HG02852 (cell line): ENCODE results near the gene LRP2BP.
A peak's percentile ranks its signal among the peaks of the same experiment; 100 is the strongest.

Source experiments
- ATAC-seq: cut with Tn5 transposase; IDR thresholded peaks from one replicate; pipeline ENCODE4 v1.9.1; 2021; ENCODE audit warnings: mild to moderate bottlenecking, moderate library complexity; ENCODE audit not compliant: unreplicated experiment

Gene LRP2BP

DNA sequence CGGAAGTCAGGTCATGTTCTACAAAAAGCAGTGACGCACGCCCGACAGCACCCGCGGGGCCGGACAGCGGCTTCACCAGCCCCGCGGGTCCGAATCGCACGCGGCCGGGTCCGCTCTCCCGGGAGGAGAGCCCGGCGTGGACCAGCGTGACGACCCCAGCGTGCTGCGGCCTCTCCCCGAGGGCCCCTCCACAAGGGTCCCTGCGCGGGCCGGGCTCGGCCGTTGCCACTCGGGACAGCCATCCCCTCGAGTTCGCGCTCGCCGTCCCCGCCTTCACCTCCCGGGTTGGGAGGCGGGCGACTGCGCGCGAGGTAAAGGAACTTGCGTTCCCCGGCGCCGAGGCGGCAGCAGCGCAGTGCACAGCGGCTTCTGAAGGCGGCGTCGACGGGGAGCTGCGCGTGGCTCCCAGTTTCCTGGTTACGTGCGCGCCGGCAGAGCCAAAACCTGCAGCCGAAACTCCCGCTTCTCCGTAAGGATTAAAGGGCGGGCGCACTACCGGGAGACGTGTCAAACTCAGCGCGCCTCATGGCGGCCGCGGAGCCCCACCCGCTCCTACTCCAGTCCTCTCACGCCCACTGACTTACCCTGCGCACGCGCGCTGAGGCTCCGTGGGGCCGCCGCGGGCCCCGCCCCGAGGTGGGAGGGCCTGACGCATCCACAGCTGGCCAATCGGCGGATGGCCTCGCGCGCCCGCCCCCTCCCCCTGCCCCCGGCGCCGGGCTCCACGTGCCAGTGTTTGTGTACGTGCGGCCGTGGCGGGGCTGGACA lies 416 bp upstream of the LRP2BP start:
- peak; percentile 81 for ATAC-seq

DNA sequence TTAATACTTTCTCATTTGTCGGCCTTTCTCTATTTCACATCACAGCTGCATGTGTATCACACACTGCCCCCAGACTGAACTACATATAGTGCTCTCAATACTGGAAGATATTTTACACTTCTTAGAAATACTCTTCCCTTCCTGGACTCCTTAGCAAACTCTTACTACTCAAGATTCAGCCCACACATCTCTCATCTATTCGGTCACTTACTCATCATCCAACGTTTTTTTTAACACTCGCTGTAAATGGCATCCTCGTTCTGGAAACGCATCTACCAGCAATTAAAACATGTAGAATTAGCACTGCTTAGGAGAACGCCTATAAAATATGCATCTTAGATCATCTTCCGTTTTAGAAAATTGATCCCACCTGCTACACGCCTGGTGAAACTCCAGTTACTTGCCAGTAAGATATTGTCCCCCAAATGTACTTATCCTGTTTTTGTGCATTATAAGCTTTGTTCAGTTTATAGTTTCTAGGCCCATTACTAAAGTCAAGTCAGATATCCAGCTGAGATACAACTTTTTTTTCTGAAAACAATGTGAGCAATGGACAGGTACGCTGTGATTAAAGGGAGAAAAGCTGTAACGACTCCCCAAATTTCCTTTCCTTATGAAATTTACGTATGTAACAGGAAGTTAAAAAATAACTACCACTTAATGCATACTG lies 1.0 kb downstream of the LRP2BP start:
- no peak for ATAC-seq

DNA sequence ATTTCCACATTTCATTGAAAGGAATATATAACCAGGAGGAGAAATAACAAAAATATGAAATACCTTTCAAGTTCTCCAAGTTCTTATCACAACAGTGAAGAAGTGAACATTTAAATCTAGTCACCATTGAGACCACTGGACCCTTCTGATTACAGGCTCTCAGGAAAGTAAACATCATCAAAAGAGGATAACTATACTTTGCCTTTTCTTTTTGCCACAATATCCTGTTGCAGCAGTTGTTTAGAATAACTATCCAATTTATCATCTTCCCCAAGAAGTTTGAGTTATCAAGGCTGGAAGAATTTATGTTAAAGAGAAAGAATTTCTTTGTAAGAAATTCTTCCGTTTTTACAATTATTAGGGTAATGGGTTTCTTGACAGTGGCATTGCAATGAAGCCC lies 3.6 kb downstream of the LRP2BP start:
- ATAC-seq: no peak

DNA sequence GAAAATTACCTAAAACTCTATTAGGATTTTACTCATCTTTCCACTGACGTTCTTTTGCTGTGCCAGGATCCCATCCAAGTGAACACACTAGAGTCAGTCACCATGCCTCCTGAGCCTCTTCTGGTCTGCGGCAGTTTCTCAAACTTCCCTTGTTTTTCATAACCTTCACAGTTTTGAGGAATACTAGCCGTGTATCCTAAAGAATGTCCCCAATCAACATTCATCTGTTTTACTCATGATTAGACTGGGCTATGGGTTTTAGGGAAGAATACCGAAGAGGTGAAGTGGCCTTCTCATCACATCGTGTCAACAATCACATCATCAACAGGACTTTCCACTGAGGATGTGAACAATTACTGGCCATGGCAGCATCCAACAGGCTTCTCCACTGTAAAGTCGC lies 4.8 kb downstream of the LRP2BP start:
- no peak for ATAC-seq

DNA sequence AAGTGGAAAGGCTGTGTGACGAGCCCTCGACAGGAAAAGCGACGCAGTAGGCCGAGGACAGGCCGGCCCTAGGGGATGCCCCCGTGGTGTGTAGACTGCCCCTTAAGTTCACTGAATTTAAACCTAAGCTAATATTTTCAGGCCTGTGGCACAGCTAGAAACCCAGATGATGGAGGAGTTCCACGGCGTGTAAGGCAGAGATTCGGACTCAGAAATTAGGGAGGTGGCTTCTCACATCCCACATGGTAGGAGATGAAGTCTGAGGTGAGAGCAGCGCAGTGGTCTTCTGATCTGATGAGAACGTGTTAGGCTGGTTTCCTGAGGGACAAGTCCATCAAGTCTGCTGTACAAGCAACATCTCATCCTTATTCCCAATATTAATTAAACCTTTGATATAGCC lies 7.8 kb downstream of the LRP2BP start:
- no peak for ATAC-seq

DNA sequence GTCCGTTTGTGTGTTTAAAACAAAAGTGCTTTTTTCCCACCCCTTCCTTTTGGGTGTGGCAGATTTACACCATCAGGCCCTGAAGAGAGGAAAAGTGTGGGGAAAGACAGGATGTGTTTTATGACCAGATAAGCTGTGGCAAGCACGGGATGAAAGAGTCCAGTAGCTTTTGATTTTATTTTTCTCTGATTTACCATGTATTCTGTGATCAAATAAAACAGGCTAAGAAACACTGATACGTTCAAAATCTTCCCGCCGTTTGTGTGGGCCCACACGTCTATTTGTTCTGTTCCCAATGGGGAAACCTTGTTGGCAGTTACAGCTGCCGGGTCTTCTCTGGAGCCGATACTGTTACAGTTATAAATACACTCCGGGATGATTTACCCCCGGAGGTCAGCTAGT lies 10.8 kb downstream of the LRP2BP start:
- ATAC-seq: no peak

DNA sequence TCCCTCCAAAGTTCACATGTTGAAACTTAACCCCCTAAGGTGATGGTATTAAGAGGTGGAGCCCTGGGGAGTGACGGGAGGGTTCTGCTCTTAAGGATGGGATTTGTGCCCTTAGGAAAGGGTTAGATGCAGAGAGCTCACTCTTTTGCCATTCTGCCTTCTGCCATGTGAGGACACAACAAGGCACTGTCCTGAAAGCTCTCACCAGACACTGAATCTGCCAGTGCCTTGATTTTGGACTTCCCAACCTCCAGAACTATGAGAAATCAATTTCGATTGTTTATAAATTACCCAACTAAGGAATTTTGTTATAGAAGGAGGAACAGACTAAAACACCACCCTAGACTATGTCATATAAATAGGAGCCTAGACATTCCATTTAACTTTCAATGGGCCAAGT lies 11.7 kb downstream of the LRP2BP start:
- no peak for ATAC-seq

DNA sequence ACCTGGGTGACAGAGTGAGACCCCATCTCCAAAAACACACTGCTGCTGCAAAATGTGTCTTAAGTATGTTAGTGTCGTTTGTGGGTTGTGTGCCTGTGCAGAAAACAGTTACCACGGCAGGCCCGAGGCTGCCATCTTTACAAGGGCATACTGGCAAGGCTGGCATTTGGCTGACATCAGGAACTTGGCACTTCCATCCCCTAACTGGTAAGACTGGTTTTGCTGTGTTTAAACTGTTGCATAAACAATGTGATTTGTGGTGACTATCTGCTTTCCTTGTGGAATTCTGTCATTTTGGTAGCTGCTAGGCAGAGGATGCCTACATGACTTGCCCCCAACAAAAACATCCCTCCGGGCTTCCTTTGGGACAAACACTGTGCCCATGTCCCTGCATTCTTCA lies 12.3 kb downstream of the LRP2BP start:
- ATAC-seq: no peak

DNA sequence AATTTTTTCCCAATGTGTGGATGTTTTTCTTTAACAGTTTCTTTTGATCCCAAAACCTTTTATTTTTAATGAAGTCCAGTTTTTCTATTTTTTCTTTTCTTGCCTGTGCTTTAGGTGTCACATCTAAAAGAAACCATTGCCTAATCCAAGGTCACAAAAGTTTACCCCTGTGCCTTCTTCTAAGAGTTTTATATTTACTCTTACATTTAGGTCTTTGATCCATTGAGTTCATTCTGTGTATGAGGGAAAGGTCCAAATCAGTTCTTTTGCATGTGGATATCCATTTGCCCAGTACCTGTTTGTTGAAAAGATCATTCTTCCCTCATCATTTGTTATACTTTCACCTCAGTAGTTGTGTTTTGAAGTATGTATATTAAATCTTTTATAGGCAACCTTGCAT lies 13.0 kb downstream of the LRP2BP start:
- ATAC-seq: no peak

DNA sequence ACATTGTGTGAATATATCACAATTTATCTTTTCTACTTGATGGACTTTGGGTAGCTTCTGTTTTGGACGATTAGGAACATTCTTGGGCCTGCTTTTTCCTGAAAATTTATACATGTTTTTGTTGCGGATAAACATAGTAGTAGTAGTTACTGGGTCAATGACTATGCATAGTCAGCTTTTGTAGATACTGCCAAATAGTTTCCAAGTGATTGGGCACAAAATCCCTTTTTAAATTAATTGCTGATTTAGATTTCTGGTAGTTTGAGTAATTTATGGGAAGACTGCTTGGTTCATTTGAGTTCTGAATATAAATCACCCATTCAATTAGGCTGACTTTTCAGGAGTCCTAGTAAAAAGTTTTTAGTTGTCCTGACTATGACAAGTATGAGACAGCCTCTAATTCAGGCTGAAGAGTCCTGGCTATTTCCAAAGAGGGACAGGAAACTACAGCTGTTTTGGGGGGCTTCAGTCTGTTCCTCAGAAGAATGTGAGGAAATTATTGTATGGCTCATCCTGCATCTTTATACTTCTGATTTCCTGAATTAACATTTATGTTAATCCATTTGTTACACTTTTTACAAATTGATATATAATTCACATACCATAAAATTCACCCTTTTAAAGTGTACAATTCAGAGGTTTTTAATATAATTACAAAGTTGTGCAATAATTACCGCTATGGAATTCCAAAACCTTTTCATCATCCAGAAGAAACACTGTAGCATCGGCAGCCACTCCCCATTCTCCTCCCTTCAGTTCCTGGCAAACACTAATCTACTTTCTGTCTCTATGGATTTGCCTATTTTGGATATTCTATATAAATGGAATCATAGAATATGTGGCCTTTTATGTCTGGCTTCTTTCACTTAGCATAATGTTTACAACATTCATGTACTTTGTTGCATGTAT lies 14.2 kb downstream of the LRP2BP start:
- no peak for ATAC-seq

DNA sequence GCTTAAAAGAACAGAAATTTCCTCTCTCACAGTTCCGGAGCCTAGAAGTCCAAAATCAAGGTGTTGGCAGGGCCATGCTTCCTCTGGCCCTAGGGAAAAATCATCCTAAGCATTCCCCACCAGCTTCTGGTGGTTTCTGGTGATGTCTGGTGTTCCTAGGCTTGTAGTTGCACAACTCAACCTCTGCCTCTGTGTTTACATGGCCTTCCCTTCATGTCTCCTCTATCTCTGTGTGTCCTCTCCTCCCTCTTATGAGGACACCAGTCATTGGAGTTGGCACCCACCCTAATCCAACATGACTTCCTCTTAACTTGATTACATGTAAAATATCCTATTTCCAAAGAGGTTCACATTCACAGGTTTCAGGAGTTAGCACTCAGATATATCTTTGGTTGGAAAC lies 15.4 kb downstream of the LRP2BP start:
- no peak for ATAC-seq

DNA sequence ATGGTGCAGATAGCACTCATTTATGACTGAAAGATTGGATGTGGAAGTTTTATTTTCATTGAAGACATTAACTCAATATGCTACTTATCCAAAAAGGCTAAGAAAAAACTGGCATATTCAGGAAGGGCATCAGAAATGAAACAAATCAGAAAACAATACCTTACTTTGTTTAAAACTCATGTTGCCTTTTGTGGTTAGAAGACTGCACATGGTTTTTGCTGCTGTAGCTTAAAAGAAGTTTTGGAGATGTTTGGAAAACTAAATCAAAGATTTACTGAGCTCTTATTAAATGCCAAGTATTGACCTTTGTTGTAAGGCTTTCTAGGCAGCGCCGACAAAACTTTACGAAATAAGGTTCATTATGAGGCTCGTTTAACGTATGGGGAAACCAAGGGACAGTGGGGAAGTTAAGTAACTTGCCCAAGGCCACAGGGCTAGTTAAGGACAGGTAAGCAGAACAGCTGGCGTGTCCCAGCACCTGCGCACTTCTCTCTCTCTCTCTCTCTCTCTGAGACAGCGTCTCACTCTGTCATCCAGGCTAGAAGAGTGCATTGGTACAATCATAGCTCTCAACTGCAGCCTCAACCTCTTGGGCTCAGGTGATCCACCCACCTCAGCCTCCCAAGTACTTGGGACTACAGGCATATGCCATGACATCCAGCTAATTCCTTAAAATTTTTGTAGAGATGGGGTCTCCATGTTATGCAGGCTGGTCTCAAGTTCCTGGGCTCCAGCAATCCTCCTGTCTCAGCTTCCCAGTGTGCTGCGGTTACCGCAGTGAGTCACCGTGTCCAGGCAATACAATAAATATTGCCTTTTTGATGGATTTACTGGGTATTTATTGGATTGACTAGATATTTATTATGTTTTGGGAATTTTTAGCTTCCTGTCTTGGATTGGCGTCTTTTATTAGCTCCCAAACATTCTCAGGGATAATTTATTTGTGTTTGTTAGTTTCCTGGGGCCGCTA lies 16.1 kb downstream of the LRP2BP start:
- ATAC-seq: no peak

DNA sequence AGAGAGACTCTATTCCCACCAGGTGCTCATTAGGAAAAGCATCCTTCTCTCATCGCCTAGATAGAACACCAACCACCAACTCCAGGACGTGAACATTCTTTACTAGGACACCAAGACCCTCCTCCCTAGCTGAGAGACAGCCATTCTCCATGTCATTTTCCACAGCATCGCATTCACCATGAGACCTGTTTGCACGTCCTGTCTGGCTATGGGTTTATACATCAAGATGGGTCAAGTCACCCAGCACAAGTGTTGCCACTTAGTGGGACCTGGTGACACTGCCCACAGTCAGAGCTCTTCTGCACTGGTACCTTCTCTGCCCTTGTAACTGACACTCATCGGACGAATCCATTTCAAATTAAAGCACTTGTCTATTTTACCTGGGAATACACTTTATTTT lies 17.5 kb downstream of the LRP2BP start:
- no peak for ATAC-seq

DNA sequence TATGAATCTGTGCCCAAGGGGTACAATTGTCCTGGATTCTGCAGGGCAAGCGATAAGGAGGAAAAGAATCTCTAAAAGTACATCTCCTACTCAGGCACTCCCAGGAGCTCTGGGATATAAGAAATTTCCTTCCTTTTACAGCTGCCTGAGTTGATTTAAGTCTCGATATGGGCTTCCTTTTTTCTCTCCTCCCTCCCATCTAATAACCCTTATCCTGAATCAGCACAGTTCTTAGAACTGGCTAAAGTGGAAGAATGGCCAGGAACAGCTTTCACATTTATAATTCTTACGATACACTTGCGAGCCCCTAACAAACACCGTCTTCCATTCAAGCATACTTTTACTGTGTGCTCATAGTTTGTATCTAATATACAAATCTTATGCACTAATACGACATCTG lies 21.2 kb downstream of the LRP2BP start:
- ATAC-seq: no peak

DNA sequence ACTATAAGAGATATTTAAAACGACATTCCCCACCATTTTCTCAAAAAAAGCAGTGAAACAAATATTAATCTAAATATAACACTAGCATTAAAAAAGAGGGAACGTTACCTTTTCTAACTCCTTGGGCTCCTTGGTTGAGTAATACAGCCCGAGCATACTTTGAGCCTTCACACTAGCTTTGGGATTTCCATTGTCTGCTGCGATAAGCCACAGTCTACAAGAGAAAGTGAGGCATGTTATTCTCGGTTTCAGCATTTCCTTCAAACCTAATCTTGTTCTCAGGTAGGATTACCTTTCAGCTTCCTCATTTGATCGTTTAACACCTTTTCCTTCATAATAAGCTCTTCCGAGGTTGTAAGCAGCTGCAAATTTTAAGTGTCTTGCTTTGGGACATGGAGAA lies 21.7 kb downstream of the LRP2BP start:
- no peak for ATAC-seq

DNA sequence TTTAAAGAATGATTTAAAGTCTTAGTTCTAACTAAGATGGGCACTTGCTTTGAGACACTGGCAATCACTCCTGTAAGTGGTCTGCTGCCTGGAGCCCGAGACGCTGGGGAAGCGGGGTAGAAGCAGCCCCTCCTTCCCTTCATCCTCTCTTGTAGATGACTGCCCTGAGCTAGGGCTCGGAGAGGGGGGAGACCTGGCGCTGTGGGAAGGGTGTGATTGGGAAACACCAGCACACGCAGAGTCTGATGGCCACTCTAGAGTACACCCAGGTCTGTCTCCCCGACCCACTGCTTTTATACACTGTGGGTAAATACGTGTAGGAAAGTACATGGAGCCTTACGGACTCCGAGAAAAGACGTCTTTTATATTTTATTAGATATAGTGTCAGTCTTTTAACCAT lies 24.0 kb downstream of the LRP2BP start:
- ATAC-seq: no peak

DNA sequence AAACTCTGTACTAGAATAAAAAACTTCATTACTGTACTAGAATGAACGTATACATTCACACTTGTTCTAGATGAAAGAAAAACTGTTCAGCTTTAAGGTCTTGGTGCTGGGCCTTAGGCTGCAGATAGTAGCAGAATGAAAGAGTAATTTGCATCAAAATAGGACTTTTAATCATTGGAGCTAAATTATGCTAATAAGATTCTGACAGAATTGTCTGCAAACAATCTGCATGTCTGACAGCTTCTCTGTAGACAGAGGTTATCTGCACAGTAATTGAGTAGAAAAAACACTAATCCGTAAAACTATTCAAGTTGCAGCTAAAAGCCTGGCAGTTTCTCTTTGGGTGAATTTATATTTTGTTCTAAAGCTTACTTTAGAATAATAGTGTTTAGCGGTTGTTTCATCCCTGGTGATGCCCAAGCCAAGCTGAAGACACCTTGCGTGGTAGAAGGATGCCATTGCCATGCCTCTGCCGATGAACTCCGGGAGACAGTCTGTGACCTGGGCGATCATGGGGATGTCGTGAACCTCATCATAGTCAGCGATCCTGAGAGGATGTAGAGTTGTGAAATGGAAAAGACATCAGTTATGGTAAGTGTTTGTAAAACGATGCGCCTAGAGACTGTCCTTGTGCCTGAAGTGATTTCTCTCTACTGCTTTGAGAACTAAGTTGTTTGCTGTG lies 25.3 kb downstream of the LRP2BP start:
- ATAC-seq: no peak

DNA sequence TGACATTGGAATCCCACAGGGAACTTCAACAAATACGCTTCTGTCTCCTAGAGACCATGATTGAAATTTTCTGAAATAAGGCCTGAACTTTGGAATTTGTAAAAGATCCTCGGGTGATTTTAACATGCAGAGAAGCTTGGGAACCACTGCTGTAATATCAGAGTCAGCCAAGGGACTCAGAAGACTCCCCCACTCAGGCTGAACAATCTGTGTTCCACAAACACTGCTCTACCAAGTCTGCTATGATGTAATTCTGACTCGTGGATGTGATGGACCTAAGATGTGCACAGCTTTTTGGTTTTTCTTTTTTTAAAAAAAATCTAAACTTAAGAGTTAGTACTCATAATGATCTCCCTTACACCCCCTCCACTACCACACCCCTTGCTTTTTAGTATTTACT lies 26.0 kb downstream of the LRP2BP start:
- no peak for ATAC-seq

DNA sequence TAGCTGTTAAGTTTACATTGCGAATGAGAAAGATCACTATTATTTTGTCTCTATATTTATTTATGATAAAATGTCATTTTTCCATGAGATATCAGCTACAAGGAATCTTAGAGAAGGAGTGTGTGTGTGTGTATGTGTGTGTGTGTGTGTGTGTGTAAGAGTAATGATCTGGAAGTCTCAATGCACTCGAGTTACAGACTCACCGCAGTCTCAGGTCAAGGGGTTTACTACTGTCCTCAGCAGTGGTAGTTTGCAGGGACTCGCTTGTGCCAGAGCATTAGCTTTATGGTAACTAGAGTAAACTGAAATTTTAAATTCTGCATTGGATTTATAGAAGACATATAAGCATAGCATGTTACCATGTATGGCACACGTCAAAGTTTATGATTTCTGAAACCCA lies 30.8 kb downstream of the LRP2BP start:
- no peak for ATAC-seq

DNA sequence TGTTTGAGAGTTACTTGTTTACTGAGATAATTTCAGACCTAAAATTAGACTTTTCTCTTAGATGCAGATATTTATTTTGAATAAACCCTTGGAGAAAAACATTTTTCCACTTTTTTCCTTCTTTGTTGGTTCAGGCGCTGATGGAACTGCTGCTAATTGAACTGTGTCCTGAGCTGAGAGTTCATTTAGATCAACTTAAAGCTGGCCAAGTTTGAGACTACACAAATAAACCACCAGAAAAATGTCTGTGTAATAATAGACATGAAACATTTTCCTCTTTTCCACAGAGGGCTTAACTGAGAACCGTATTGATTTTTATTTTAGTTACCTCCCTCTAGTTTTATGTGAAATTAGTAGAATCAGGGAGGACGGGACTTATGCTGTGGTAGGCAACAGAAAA lies 32.5 kb downstream of the LRP2BP start:
- no peak for ATAC-seq
